ENCODE results near the gene MUC13.

The MUC13 gene

DNA sequence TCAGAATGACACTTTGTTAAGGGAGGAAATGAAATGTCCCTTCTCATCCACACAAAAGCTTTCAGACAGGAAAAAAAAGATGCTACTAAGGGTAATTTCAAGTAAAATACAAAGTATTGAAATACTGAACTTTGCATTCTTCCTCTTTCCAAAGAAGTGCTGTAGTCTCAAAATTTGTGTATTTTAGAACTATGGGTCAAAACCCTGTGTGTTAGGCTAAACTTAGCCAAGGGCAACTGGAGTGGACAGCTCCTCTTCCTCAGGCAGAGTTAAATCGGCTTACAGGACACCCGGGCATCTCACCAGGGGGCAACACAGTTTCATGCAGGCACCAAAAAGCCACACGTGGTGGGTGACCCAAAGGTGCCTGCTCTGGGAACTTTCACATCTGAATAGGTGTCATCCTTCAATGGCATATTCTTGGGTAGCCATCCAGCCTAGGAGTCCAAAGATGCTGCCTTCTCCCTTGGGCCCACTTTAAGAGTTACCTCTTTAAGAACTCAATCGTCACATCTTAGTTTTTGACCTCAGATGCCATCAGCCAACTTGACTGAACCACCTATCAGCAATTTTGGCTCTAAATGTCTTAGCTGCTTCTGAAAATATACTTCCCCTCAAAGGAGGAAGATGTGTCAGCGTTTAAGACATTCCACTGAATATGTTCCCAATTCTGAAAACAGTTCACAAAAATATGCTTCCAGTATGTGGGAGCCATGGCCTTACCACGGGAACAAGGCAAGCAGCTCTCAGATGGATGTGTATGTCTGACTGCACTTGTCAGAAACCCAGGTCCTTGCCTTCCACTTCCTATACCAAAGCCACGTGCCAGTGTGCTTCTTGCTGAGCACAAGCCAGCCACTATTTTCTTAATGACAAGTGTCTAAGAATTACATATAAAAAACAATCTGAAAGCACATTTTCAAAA lies 32.2 kb upstream of the MUC13 start:
- TF ChIP-seq, protein P1, sequence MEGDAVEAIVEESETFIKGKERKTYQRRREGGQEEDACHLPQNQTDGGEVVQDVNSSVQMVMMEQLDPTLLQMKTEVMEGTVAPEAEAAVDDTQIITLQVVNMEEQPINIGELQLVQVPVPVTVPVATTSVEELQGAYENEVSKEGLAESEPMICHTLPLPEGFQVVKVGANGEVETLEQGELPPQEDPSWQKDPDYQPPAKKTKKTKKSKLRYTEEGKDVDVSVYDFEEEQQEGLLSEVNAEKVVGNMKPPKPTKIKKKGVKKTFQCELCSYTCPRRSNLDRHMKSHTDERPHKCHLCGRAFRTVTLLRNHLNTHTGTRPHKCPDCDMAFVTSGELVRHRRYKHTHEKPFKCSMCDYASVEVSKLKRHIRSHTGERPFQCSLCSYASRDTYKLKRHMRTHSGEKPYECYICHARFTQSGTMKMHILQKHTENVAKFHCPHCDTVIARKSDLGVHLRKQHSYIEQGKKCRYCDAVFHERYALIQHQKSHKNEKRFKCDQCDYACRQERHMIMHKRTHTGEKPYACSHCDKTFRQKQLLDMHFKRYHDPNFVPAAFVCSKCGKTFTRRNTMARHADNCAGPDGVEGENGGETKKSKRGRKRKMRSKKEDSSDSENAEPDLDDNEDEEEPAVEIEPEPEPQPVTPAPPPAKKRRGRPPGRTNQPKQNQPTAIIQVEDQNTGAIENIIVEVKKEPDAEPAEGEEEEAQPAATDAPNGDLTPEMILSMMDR (IDR thresholded peaks at IDR 0.05; ENCODE audit: low read depth, low read length) = no peak
- H3K27ac ChIP-seq = no peak overlapping the region
- H3K9me3 ChIP-seq (ENCODE audit: severe bottlenecking) = no peaks in the 10 kb centered on the region
- DNase-seq = no peak
- no peaks in the 10 kb centered on the region for H3K27me3 ChIP-seq (ENCODE audit: insufficient read depth, low read depth, severe bottlenecking)
- no peak overlapping the region for H3K4me3 ChIP-seq (ENCODE audit: low read depth, low read length)
- peaks cover 40% of the 10 kb centered on the region for H3K36me3 ChIP-seq

DNA sequence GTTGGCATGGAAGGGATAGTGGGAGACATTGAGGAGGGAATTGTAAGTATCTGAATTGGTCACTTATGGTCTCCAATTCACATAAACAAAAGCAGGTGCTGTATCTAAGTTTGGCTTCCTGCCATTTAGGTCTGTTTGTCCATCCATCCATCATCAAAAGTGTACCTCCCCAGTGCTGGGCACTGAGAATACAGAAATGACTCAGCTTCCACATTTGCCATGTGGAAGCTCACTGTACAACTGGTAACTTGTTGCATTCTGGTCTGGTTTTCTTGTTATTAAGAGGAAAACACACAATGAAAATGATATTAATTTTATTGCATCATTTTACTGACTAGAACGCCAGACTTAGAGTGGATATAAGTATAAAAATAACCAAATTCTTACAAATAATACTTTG lies 30.9 kb upstream of the MUC13 start:
- Histone ChIP-seq H3K36me3 (peaks cover 29% of the 10 kb centered on the region), H3K27me3 (ENCODE audit: insufficient read depth, low read depth, severe bottlenecking) (no peaks in the 10 kb centered on the region), H3K4me3 (ENCODE audit: low read depth, low read length) (no peak overlapping the region), H3K27ac (no peak overlapping the region), H3K9me3 (ENCODE audit: severe bottlenecking) (no peaks in the 10 kb centered on the region)
- TF ChIP-seq, protein P1 (IDR thresholded peaks at IDR 0.05; ENCODE audit: low read depth, low read length) = no peak
- no peak for DNase-seq

DNA sequence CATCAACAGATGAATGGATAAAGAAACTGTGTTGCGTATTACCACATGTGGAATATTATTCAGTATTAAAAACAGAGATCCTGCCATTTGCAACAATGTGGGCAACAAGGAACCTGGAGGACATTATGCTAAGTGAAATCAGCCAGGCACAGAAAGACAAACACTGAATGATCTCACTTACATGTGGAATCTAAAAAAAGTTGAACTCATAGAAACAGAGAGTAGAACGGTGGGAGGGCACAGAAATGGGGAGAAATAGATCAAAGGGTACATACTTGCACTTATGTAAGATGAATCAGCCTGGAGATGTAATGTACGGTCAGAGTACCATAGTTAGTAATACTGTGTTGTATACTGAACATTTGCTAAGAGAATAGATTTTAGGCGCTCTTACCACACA lies 29.8 kb upstream of the MUC13 start:
- Histone ChIP-seq H3K27me3 (ENCODE audit: insufficient read depth, low read depth, severe bottlenecking) (no peaks in the 10 kb centered on the region), H3K4me3 (ENCODE audit: low read depth, low read length) (no peak overlapping the region), H3K27ac (no peak overlapping the region), H3K36me3 (peaks cover 19% of the 10 kb centered on the region), H3K9me3 (ENCODE audit: severe bottlenecking) (no peaks in the 10 kb centered on the region)
- TF ChIP-seq, protein P1 (IDR thresholded peaks at IDR 0.05; ENCODE audit: low read depth, low read length) = no peak
- no peak for DNase-seq

DNA sequence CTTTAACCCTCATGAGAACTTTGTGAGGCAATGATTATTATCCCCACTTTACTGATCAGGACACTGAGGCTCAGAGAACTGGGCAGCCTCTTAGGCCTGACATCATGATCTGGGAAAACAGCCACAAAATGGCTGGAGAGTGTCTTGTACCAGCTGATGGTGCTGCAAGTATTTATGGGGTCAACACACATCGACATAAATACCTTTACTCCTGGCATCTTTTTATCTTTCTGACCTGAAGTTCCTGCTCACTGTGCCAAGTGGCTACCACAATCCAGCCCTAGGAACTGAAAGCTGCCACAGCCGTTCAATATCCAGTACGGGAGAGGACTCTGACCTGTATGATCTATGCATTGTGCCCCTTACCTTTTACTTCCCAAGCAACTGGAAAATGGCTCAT lies 29.2 kb upstream of the MUC13 start:
- no peak overlapping the region for H3K27ac ChIP-seq
- H3K36me3 ChIP-seq = peaks cover 13% of the 10 kb centered on the region
- no peaks in the 10 kb centered on the region for H3K9me3 ChIP-seq (ENCODE audit: severe bottlenecking)
- no peak for DNase-seq
- no peaks in the 10 kb centered on the region for H3K27me3 ChIP-seq (ENCODE audit: insufficient read depth, low read depth, severe bottlenecking)
- TF ChIP-seq, protein P1 (IDR thresholded peaks at IDR 0.05; ENCODE audit: low read depth, low read length) = no peak
- no peak overlapping the region for H3K4me3 ChIP-seq (ENCODE audit: low read depth, low read length)

DNA sequence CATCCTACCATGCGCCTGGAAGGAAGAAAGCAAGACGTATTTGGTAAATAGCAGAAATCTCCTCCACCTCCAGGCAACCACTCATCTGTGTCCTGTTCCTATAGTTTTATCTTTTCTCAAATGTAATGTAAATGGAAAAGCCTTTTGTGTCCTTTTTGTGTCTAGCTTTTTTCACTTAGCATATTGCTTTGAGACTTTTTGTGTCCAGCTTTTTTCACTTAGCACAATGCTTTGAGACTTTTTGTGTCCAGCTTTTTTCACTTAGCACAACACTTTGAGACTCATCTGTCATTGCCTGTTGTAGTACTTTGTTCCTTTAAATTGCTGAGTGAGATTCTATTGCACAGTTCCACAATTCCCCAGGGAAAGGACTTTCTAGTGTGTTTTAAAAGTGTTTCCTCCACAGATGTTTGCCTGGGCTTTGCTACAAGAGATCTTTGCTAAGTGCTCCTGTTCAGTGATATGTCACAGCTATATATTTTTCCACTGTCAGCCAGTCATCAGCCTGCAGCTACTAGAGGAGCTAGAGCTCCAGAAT lies 27.9 kb upstream of the MUC13 start:
- DNase-seq = no peak
- H3K27ac ChIP-seq = no peak overlapping the region
- no peak overlapping the region for H3K4me3 ChIP-seq (ENCODE audit: low read depth, low read length)
- TF ChIP-seq, protein P1 (IDR thresholded peaks at IDR 0.05; ENCODE audit: low read depth, low read length) = no peak
- no peaks in the 10 kb centered on the region for H3K9me3 ChIP-seq (ENCODE audit: severe bottlenecking)
- no peaks in the 10 kb centered on the region for H3K27me3 ChIP-seq (ENCODE audit: insufficient read depth, low read depth, severe bottlenecking)
- H3K36me3 ChIP-seq = no peaks in the 10 kb centered on the region; the same call in 1 of the 2 replicates

Data from WERI-Rb-1 (cell line).